WI38 (cell line): ENCODE results near the gene TRIB2.

Source experiments
- H3K4me3 ChIP-seq: 2 replicates; pipeline ENCODE4 v1.5.1; 2011; ENCODE audit warnings: low read depth, mild to moderate bottlenecking, control low read depth, low read length
- CTCF ChIP-seq: IDR thresholded peaks from 2 replicates; pipeline ENCODE4 v1.5.1; 2012; ENCODE audit warnings: low read depth, mild to moderate bottlenecking, control low read depth, low read length

TRIB2 gene

GRCh38 chr2:12787891-12788801 lies 71.4 kb downstream of the TRIB2 start:
- TF ChIP-seq CTCF: no peak
- no peak overlapping the region for H3K4me3 ChIP-seq

GRCh38 chr2:12791906-12792305 lies 75.2 kb downstream of the TRIB2 start:
- TF ChIP-seq CTCF: no peak
- no peak overlapping the region for H3K4me3 ChIP-seq
